ENCODE results near the gene SLC6A18.

SLC6A18 gene

GRCh38 chr5:1202026-1202797, 23.0 kb upstream of the SLC6A18 start:
- DNase-seq (ENCODE audit: low spot score) = no peak
- TF ChIP-seq CTCF (IDR thresholded peaks at IDR 0.05; ENCODE audit: borderline replicate concordance, control extremely low read depth, extremely low read depth, insufficient read depth, missing control alignments) = no peak
- in situ Hi-C loops (cut with MboI; ENCODE audit: low sequenced_read_pairs, unreplicated experiment) = no loop called here

- in situ Hi-C loops (cut with MboI; ENCODE audit: low sequenced_read_pairs, unreplicated experiment) = no loop called here
- no peak for TF ChIP-seq CTCF (IDR thresholded peaks at IDR 0.05; ENCODE audit: borderline replicate concordance, control extremely low read depth, extremely low read depth, insufficient read depth, missing control alignments)
- no peak for DNase-seq (ENCODE audit: low spot score)
Observed at GRCh38 chr5:1202798-1203185, 22.4 kb upstream of the SLC6A18 start.

- in situ Hi-C loops (cut with MboI; ENCODE audit: low sequenced_read_pairs, unreplicated experiment) = no loop called here
- no peak for DNase-seq (ENCODE audit: low spot score)
- TF ChIP-seq CTCF (IDR thresholded peaks at IDR 0.05; ENCODE audit: borderline replicate concordance, control extremely low read depth, extremely low read depth, insufficient read depth, missing control alignments) = no peak
Observed at GRCh38 chr5:1203311-1203967, 21.7 kb upstream of the SLC6A18 start.

DNA sequence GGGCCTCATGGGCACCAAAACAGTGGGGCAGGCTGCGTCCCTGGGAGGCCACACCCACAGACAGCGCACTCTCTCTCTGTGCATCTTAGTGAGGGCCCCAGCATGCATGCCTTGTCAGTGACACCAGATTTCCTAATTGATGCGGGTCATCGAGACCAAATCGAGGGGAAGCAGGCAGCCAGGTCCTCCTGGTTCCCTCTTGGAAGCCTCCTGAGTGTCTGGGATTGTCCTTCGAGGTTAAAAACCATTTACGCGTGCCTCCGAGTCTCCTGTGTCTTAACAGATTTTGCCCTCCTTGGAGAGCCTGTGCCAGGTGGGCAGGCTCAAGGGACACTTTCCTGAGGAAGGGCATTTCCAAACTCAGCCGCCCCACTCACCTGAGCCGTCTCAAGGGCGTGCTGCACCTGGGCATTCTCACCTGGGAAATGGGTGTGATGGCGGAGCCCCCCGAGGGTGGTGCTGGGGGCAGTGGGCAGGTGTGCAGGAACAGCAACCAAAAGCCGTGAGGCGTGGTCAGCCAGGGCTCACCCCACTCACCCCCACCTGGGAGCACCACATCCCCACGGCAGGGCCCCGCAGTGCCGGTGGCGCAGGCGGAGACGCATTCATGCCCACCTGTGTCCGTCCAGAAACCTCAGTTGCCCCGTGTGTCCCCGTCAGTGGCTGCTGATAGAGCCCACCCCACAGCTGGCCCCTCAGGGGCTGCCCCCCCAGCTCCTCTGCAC, 21.1 kb upstream of the SLC6A18 start:
- in situ Hi-C loops (cut with MboI; ENCODE audit: low sequenced_read_pairs, unreplicated experiment) = no loop called here
- TF ChIP-seq CTCF (IDR thresholded peaks at IDR 0.05; ENCODE audit: borderline replicate concordance, control extremely low read depth, extremely low read depth, insufficient read depth, missing control alignments) = no peak
- no peak for DNase-seq (ENCODE audit: low spot score)

DNA sequence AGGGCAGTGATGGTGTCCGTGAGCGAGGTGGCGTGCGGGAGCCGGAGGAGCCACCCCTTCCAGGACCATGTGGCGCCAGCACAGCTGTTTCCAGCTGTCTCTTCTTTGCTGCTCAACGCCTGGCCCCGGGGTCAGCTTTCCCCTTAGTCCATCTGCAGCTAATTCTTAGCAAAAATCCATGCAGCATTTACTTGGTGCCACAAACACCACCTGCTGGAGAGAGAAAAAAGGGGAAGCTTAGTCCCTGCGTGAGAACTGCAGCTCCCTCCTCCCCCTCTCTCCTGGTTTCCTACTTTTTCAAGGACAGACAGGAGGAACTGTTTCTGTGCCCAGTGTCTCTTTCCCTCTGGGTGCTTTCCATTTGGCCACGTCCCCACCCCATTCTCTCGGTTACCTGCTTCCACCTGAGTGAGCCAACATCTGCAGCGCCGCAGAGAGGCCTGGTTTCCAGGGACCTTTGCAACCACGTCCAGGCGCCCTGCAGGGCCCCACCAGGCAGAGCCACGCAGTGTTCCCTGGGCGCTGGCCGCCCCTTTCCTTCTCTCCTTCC, 20.4 kb upstream of the SLC6A18 start:
- DNase-seq (ENCODE audit: low spot score) = no peak

More for the DNA sequence above, 20.4 kb upstream of the SLC6A18 start:
- in situ Hi-C loops (cut with MboI; ENCODE audit: low sequenced_read_pairs, unreplicated experiment) = no loop called here
- TF ChIP-seq CTCF (IDR thresholded peaks at IDR 0.05; ENCODE audit: borderline replicate concordance, control extremely low read depth, extremely low read depth, insufficient read depth, missing control alignments) = no peak
